Thyroid gland (tissue), 4 donors: ENCODE data around the gene DLGAP1. TPM values are rescaled to one million over a fixed set of nuclear protein-coding genes. Genes with fewer than 3 reads are reported as not detected.

Experiments used
- DNase-seq, 2 donors: peaks; one replicate each; pipeline ENCODE4 v3.0.0-alpha.2; 2019
- H3K27ac ChIP-seq, 3 donors: fragments of 200-600 bp; sonication (generic); 1 replicate in 2 of 3; 2 replicates in 1 of 3; pipeline ENCODE4 v1.5.1; 2016 to 2019; ENCODE audit warnings: mild to moderate bottlenecking in 1 of 3, moderate library complexity in 1 of 3
- H3K27me3 ChIP-seq: fragments of 200-600 bp; sonication (generic); one replicate; pipeline ENCODE4 v1.5.1; 2019
- H3K36me3 ChIP-seq, 2 donors: fragments of 200-600 bp; sonication (generic); one replicate each; pipeline ENCODE4 v1.5.1; 2016 to 2019
- H3K4me1 ChIP-seq, 2 donors: fragments of 200-600 bp; sonication (generic); one replicate each; pipeline ENCODE4 v1.5.1; 2017 to 2019
- H3K4me3 ChIP-seq, 3 donors: fragments of 200-600 bp; sonication (generic); replicated peaks in 1 of 3; 1 replicate in 2 of 3; 2 replicates in 1 of 3; pipeline ENCODE4 v1.5.1; 2016; ENCODE audit warnings: mild to moderate bottlenecking in 1 of 3
- H3K9me3 ChIP-seq: fragments of 200-600 bp; sonication (generic); one replicate; pipeline ENCODE4 v1.5.1; 2017
- POLR2A ChIP-seq, 2 donors: fragments of 450-650 bp; IDR thresholded peaks; one replicate each; pipeline ENCODE4 v1.6.1; 2017; ENCODE audit warnings: antibody characterized with exemption in 2 of 2, mild to moderate bottlenecking in 2 of 2, moderate library complexity in 1 of 2
- WGBS, 2 donors: methylation state at CpG; one replicate each; pipeline ENCODE4 v1.1.5; 2017; 5-methylcytosine and 5-hydroxymethylcytosine counted together
- intact Hi-C: fragments of 100-400 bp; cut with DNase I; formaldehyde crosslinking; loops from one replicate; pipeline ENCODE4 v1.15.1; 2023
- total RNA-seq, 4 donors: library from RNA; depleted of rRNA; stranded (reverse); fragments of >200 nt; gene quantifications; one replicate each; pipeline ENCODE4 v1.2.3, GENCODE V29; 2016
- TF ChIP-seq, protein P1 (sequence below), 6 experiments: fragments of 200-600 bp in 3 of 6; fragments of 450-650 bp in 3 of 6; sonication (generic) in 3 of 6; IDR thresholded peaks; one replicate each; pipeline ENCODE4 v1.5.1; 2016 to 2019; ENCODE audit warnings: antibody characterized with exemption in 6 of 6, mild to moderate bottlenecking in 2 of 6, inconsistent platforms in 1 of 6, moderate library complexity in 1 of 6

Gene DLGAP1
- total RNA-seq, 4 donors from 2014 or later, result 0.25 to 2.7 (median 0.77) TPM

DNA sequence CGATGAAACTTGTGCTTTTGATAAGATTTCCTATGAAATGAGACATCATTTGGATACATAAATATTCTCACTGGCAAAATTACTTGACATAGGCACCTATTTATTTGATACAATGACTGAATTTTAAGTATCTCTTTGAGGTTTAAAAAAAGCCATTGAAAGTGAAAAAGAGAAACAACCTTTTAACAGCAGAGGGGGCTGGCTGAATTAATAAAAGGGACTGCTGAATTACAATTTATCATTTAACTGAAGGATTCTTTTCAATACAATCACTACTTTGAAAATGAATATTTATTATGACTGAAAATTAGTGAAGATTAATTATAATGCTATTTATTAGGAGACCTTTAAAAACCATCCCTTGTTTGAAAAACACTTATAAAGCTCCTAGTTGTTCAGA is 335.3 kb downstream of the DLGAP1 start:
- TF ChIP-seq, protein P1, sequence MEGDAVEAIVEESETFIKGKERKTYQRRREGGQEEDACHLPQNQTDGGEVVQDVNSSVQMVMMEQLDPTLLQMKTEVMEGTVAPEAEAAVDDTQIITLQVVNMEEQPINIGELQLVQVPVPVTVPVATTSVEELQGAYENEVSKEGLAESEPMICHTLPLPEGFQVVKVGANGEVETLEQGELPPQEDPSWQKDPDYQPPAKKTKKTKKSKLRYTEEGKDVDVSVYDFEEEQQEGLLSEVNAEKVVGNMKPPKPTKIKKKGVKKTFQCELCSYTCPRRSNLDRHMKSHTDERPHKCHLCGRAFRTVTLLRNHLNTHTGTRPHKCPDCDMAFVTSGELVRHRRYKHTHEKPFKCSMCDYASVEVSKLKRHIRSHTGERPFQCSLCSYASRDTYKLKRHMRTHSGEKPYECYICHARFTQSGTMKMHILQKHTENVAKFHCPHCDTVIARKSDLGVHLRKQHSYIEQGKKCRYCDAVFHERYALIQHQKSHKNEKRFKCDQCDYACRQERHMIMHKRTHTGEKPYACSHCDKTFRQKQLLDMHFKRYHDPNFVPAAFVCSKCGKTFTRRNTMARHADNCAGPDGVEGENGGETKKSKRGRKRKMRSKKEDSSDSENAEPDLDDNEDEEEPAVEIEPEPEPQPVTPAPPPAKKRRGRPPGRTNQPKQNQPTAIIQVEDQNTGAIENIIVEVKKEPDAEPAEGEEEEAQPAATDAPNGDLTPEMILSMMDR (IDR thresholded peaks at IDR 0.05), result no peak
- no peak for TF ChIP-seq POLR2A (IDR thresholded peaks at IDR 0.05)
- Histone ChIP-seq H3K27ac (no peak overlapping the region), H3K4me1 (no peaks in the 10 kb centered on the region), H3K4me3 (no peak overlapping the region), H3K9me3 (no peaks in the 10 kb centered on the region), H3K27me3 (no peaks in the 10 kb centered on the region), H3K36me3 (no peaks in the 10 kb centered on the region)
- intact Hi-C loops, result no loop called here
- DNase-seq, result no peak
- WGBS, 2 donors, result 80 to 89% methylated on average over 1 of the region's 1 CpG

DNA sequence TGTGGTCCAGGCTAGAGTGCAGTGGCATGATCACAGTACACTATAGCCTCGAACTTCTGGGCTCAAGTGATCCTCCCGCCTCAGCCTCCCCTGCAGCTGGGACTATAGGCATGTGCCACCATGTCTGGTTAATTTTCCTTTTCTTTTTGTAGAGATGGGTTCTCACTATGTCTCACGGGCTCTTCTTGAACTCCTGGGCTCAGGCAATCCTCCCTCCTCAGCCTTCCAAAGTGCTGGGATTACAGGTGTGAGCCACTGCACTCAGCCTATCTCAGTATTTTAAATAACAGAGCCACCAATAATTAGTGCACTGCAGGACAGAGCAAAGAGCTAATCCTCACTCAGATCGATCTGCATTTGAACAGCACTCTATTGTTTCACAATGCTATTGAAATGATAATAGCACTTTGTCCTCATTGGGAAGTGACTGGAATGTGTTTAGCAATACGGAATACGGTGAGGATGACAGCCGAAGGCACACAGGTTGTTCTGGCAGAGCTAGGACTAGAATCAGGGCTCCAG is 335.9 kb downstream of the DLGAP1 start:
- Histone ChIP-seq H3K4me1 (no peaks in the 10 kb centered on the region), H3K4me3 (no peak overlapping the region), H3K9me3 (no peaks in the 10 kb centered on the region), H3K27ac (no peak overlapping the region), H3K36me3 (no peaks in the 10 kb centered on the region), H3K27me3 (no peaks in the 10 kb centered on the region)
- WGBS, 2 donors, result 70 to 72% methylated on average over 7 of the region's 7 CpGs
- no peak for TF ChIP-seq POLR2A (IDR thresholded peaks at IDR 0.05)
- TF ChIP-seq, protein P1 (IDR thresholded peaks at IDR 0.05), result no peak
- DNase-seq, result no peak
- intact Hi-C loops, result no loop called here

DNA sequence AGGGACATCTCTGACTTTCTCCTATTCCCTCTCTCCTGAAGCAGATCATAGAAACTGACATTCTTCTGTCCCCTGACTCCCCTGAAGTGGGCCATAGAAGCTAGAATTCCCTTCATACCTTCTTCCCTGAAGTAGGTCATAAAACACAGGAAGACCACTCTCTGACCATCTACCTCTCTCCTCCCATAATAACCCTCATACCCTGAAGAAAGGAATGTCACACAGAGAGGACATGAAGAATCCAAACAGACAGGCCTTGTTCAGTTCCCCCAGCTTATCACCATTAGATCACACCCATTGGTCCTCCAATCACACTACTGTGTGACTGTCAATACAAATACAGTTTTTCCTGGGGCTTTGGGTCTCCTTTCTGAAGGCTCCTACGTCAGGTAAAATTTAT is 347.1 kb downstream of the DLGAP1 start:
- Histone ChIP-seq H3K27ac (no peak overlapping the region), H3K36me3 (no peaks in the 10 kb centered on the region), H3K4me3 (no peak overlapping the region), H3K4me1 (no peaks in the 10 kb centered on the region), H3K9me3 (no peaks in the 10 kb centered on the region), H3K27me3 (no peaks in the 10 kb centered on the region)
- WGBS, 2 donors, result 5 to 44% methylated on average over 1 of the region's 1 CpG
- TF ChIP-seq, protein P1 (IDR thresholded peaks at IDR 0.05), result no peak
- no peak for TF ChIP-seq POLR2A (IDR thresholded peaks at IDR 0.05)
- intact Hi-C loops, result loop anchor here (5.0 kb wide), 1 partner anchor 949 kb away; no protein-coding TSS in a partner anchor
- no peak for DNase-seq

DNA sequence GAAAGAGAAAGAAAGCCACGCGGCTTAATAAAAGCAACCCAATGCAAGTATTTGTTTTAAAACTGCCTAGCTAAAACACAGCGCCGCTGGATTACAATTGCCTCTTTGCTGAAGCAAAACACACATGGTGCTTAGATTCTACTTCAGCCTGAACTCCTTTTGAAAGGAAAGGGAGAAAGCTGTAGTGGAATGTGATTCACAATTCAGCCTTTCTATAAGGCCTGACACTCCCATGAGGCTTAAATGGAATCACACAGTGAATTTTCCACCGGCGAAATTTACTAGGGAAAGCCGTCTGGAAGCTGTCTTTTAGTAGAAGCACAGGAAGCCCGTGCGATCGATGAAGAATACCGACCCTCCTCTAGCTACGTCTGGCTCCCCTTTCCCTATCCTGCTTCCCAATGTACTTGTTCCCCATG is 348.0 kb downstream of the DLGAP1 start:
- Histone ChIP-seq H3K27me3 (no peaks in the 10 kb centered on the region), H3K4me3 (peak overlapping the region in 1 of 3 donors; percentile 27), H3K36me3 (no peaks in the 10 kb centered on the region), H3K27ac (no peak overlapping the region), H3K9me3 (no peaks in the 10 kb centered on the region), H3K4me1 (no peaks in the 10 kb centered on the region)
- intact Hi-C loops, result loop anchor here (5.0 kb wide), 1 partner anchor 950 kb away; no protein-coding TSS in a partner anchor
- TF ChIP-seq POLR2A (IDR thresholded peaks at IDR 0.05), result no peak
- TF ChIP-seq, protein P1 (IDR thresholded peaks at IDR 0.05), result no peak
- peak in 1 of 2 donors; percentile 21 for DNase-seq
- 23 to 31% methylated on average over 12 of the region's 12 CpGs for WGBS, 2 donors

DNA sequence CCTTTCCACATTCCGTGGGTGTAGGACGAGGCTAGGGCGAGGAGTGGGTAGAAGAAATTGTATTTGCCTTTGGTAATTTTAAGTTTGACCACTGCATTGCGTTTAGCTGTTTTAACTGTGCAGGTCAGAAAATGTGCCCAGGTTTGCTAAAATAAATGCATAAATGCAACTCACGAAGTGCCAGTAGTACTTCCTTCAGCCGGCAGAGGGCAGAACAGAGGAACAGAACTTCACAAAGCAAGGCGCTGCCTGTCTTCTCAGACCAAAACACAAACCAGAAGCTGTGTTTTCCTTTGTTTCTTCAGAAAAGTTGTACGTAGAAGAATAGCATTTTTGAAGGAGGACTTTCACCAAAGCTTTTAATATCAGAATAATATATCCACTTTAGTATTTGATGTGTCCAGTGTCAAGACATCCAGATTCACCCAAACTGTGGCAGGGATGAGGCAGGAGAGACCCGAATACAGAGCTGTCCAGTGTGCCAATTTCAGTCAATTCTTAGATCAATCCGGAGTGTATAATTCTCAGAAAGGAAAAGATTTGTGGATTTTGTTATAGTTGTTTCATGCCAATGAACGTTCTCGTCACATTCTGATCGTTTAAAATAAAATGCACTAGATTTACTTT is 348.6 kb downstream of the DLGAP1 start:
- intact Hi-C loops, result loop anchor here (5.0 kb wide), 1 partner anchor 951 kb away; no protein-coding TSS in a partner anchor
- 25 to 32% methylated on average over 13 of the region's 13 CpGs for WGBS, 2 donors
- no peak for TF ChIP-seq POLR2A (IDR thresholded peaks at IDR 0.05)
- TF ChIP-seq, protein P1 (IDR thresholded peaks at IDR 0.05), result peak; percentile 42 to 92 (median 74)

More for the DNA sequence above, 348.6 kb downstream of the DLGAP1 start:
- Histone ChIP-seq H3K27ac (no peak overlapping the region), H3K4me3 (peak overlapping the region in 1 of 3 donors; percentile 27), H3K4me1 (no peaks in the 10 kb centered on the region), H3K27me3 (no peaks in the 10 kb centered on the region), H3K9me3 (no peaks in the 10 kb centered on the region), H3K36me3 (no peaks in the 10 kb centered on the region)
- peak; percentile 63 to 80 for DNase-seq
